Loucy (cell line): Measurements from ENCODE around the gene SMS.
A peak's percentile ranks its signal among the peaks of the same experiment; 100 is the strongest.
"Not testable (repeated sequence)": the region's sequence is repeated elsewhere in the genome, so short reads cannot be mapped to it uniquely, and the experiment has no call there.

Experiments used
- H2AFZ ChIP-seq: fragments of 200-600 bp; sonication (generic); 2 replicates; pipeline ENCODE4 v1.6.0; 2016; ENCODE audit warnings: antibody characterized with exemption, mild to moderate bottlenecking, low read length, moderate library complexity
- H3F3A ChIP-seq: fragments of 200-600 bp; 2 replicates; pipeline ENCODE4 v1.6.0; 2016; ENCODE audit warnings: antibody characterized with exemption, low read depth, mild to moderate bottlenecking
- H3K27me3 ChIP-seq: fragments of 200-600 bp; sonication (generic); 2 replicates; pipeline ENCODE4 v1.6.1; 2014; ENCODE audit warnings: low read length, mild to moderate bottlenecking; ENCODE audit not compliant: insufficient read depth, poor library complexity, severe bottlenecking
- H3K36me3 ChIP-seq: fragments of 200-600 bp; sonication (generic); 2 replicates; pipeline ENCODE4 v1.6.1; 2016; ENCODE audit warnings: low read length; ENCODE audit not compliant: insufficient read depth
- H3K4me1 ChIP-seq: fragments of 200-600 bp; sonication (generic); 2 replicates; pipeline ENCODE4 v1.5.1; 2014; ENCODE audit warnings: low read length, mild to moderate bottlenecking; ENCODE audit not compliant: insufficient read depth, poor library complexity, severe bottlenecking
- H3K4me2 ChIP-seq: fragments of 200-600 bp; sonication (generic); 2 replicates; pipeline ENCODE4 v1.6.0; 2014; ENCODE audit warnings: antibody characterized with exemption, low read length, low read depth, mild to moderate bottlenecking; ENCODE audit not compliant: poor library complexity, severe bottlenecking
- H3K4me3 ChIP-seq: fragments of 200-600 bp; sonication (generic); 2 replicates; pipeline ENCODE4 v1.5.1; 2014; ENCODE audit warnings: low read length, mild to moderate bottlenecking, mixed read lengths; ENCODE audit not compliant: poor library complexity, severe bottlenecking
- H3K79me2 ChIP-seq: fragments of 200-600 bp; sonication (generic); 2 replicates; pipeline ENCODE4 v1.6.1; 2014; ENCODE audit warnings: low read length; ENCODE audit not compliant: insufficient read depth
- H3K9ac ChIP-seq: fragments of 200-600 bp; sonication (generic); 2 replicates; pipeline ENCODE4 v1.6.0; 2014; ENCODE audit warnings: mild to moderate bottlenecking, low read depth, low read length, moderate library complexity; ENCODE audit not compliant: poor library complexity, severe bottlenecking
- H3K9me2 ChIP-seq: fragments of 200-600 bp; sonication (generic); replicated peaks from 2 replicates; pipeline ENCODE4 v1.6.1; 2016; ENCODE audit warnings: low read depth, low read length, mixed read lengths
- H3K9me3 ChIP-seq: fragments of 200-600 bp; sonication (generic); 2 replicates; pipeline ENCODE4 v1.6.1; 2014; ENCODE audit warnings: mild to moderate bottlenecking, antibody characterized with exemption, low read length, low read depth; ENCODE audit not compliant: insufficient read depth
- H4K20me1 ChIP-seq: fragments of 200-600 bp; sonication (generic); 2 replicates; pipeline ENCODE4 v1.6.0; 2014; ENCODE audit warnings: antibody characterized with exemption, low read length, mild to moderate bottlenecking; ENCODE audit not compliant: insufficient read depth, poor library complexity, severe bottlenecking
- EZH2phosphoT487 ChIP-seq: fragments of 200-600 bp; IDR thresholded peaks from 2 replicates; pipeline ENCODE4 v1.6.1; 2018; ENCODE audit warnings: antibody characterized with exemption, mild to moderate bottlenecking, moderate library complexity, borderline replicate concordance
- TF ChIP-seq, protein P1 (sequence below): fragments of 200-600 bp; sonication (generic); conservative IDR thresholded peaks from 2 replicates; pipeline ENCODE4 v1.5.1; 2014; ENCODE audit warnings: mild to moderate bottlenecking, antibody characterized with exemption, low read length

The SMS gene

DNA sequence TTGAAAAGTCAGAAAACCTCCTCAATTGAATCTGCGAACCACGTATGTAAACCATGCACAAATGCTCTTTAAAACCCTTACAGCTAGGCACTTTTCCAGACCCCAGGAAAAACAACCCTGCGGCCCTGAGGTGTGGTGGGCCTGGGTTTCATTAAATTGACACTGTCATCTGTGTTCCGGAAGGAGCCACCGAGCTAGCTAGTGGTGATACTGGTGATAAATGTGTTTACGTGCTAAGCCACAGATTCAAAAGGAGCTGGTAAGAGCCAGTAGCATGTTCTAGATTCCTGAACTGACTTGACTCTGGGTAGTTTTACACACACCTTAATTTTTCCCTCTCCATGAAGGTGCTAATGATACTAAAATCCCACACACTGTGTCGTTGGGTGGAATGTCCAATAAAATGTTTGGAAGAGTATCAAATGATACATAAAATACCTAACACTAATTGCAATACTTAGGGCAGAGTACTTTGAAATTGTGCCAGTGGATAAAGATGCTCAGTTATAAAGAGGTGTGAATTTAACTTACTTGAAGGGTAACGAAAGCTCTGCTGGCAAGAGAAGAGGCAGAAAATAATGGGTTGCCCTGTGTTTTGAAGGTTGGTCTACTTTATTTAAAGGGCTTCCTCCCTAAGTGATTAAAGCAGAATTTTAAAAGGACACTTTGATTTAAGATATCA lies 8.5 kb downstream of the SMS start:
- H2AFZ ChIP-seq = no peak overlapping the region
- H3K79me2 ChIP-seq = peaks cover 86% of the 10 kb centered on the region
- no peaks in the 10 kb centered on the region for H3K9me3 ChIP-seq
- no peak overlapping the region for H3K4me2 ChIP-seq
- TF ChIP-seq EZH2phosphoT487 = no peak
- TF ChIP-seq, protein P1, sequence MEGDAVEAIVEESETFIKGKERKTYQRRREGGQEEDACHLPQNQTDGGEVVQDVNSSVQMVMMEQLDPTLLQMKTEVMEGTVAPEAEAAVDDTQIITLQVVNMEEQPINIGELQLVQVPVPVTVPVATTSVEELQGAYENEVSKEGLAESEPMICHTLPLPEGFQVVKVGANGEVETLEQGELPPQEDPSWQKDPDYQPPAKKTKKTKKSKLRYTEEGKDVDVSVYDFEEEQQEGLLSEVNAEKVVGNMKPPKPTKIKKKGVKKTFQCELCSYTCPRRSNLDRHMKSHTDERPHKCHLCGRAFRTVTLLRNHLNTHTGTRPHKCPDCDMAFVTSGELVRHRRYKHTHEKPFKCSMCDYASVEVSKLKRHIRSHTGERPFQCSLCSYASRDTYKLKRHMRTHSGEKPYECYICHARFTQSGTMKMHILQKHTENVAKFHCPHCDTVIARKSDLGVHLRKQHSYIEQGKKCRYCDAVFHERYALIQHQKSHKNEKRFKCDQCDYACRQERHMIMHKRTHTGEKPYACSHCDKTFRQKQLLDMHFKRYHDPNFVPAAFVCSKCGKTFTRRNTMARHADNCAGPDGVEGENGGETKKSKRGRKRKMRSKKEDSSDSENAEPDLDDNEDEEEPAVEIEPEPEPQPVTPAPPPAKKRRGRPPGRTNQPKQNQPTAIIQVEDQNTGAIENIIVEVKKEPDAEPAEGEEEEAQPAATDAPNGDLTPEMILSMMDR = no peak
- H3K36me3 ChIP-seq = no peaks in the 10 kb centered on the region
- no peak overlapping the region for H3K9ac ChIP-seq
- no peaks in the 10 kb centered on the region for H3F3A ChIP-seq
- no peaks in the 10 kb centered on the region for H3K27me3 ChIP-seq
- H3K4me3 ChIP-seq = no peak overlapping the region
- peaks cover 26% of the 10 kb centered on the region for H4K20me1 ChIP-seq
- peaks cover 19% of the 10 kb centered on the region for H3K4me1 ChIP-seq
- no peaks in the 10 kb centered on the region for H3K9me2 ChIP-seq

DNA sequence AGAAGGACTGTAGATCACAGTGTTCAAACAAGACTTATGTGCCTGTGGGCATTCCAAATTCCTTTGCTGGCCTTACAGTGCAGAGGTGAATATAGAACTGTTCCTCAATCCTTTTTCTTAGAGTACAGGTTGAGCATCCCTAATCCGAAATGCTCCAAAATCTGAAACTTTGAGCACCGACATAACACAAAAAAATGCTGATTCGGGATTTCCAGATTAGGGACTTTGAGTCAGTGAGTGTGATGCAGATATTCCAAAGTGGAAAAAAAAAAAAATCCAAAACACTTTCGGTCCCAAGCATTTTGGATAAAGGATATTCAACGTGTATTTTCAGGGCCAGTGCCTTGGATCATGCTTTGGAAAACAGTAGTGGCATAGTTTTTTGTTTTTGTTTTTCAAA lies 9.2 kb downstream of the SMS start:
- TF ChIP-seq, protein P1 = no peak
- no peak for TF ChIP-seq EZH2phosphoT487
- no peaks in the 10 kb centered on the region for H3K9me3 ChIP-seq
- H3K4me2 ChIP-seq = no peak overlapping the region
- H3K9ac ChIP-seq = no peak overlapping the region
- H3F3A ChIP-seq = no peaks in the 10 kb centered on the region
- H3K79me2 ChIP-seq = peaks cover 86% of the 10 kb centered on the region
- H3K27me3 ChIP-seq = no peaks in the 10 kb centered on the region
- H3K4me3 ChIP-seq = no peak overlapping the region
- no peaks in the 10 kb centered on the region for H3K36me3 ChIP-seq
- peaks cover 18% of the 10 kb centered on the region for H3K4me1 ChIP-seq
- H2AFZ ChIP-seq = no peak overlapping the region
- H3K9me2 ChIP-seq = no peaks in the 10 kb centered on the region
- peaks cover 25% of the 10 kb centered on the region for H4K20me1 ChIP-seq

DNA sequence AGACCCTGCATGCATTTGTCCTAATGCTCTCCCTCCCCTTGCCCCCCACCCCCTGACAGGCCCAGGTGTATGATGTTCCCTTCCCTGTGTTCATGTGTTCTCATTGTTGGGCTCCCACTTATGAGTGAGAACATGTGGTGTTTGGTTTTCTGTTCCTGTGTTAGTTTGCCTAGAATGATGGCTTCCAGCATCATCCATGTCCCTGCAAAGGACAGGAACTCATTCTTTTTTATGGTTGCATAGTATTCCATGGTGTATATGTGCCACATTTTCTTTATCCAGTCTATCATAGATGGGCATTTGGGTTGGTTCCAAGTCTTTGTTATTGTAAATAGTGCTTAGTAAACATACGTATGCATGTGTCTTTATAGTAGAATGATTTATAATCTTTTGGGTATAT lies 10.0 kb downstream of the SMS start:
- H3K4me1 ChIP-seq = peaks cover 18% of the 10 kb centered on the region
- H3F3A ChIP-seq, H3K4me2 ChIP-seq, H3K9me3 ChIP-seq, H3K27me3 ChIP-seq, H3K9ac ChIP-seq, H3K4me3 ChIP-seq, H3K36me3 ChIP-seq, H2AFZ ChIP-seq, H3K9me2 ChIP-seq: not testable (repeated sequence)
- H3K79me2 ChIP-seq = peaks cover 88% of the 10 kb centered on the region
- peaks cover 21% of the 10 kb centered on the region for H4K20me1 ChIP-seq

DNA sequence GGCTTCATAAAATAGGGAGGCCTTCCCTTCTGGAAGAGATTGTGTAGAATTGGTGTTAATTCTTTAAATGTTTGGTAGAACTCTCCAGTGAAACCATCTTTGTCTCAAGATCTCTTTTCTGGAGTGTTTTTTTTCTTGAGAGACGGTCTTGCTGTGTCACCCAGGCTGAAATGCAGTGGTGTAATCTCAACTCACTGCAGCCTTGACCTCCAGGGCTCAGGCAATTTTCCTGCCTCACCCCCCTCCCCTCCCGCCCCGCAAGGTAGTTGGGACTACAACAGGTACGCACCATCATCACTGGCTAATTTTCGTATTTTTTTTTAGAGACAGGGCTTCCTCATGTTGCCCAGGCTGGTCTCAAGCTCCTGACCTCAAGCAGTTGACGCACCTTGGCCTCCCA lies 12.1 kb downstream of the SMS start:
- Histone ChIP-seq H3K4me2 (peak overlapping the region; percentile 35), H3K79me2 (peaks cover 82% of the 10 kb centered on the region), H3K9ac (no peak overlapping the region), H3K9me2 (no peaks in the 10 kb centered on the region), H2AFZ (no peak overlapping the region), H3K4me1 (peaks cover 5% of the 10 kb centered on the region), H3F3A (no peaks in the 10 kb centered on the region), H3K9me3 (no peaks in the 10 kb centered on the region), H4K20me1 (peaks cover 12% of the 10 kb centered on the region), H3K4me3 (no peak overlapping the region), H3K27me3 (no peaks in the 10 kb centered on the region), H3K36me3 (no peaks in the 10 kb centered on the region)
- TF ChIP-seq, protein P1 = no peak
- no peak for TF ChIP-seq EZH2phosphoT487

DNA sequence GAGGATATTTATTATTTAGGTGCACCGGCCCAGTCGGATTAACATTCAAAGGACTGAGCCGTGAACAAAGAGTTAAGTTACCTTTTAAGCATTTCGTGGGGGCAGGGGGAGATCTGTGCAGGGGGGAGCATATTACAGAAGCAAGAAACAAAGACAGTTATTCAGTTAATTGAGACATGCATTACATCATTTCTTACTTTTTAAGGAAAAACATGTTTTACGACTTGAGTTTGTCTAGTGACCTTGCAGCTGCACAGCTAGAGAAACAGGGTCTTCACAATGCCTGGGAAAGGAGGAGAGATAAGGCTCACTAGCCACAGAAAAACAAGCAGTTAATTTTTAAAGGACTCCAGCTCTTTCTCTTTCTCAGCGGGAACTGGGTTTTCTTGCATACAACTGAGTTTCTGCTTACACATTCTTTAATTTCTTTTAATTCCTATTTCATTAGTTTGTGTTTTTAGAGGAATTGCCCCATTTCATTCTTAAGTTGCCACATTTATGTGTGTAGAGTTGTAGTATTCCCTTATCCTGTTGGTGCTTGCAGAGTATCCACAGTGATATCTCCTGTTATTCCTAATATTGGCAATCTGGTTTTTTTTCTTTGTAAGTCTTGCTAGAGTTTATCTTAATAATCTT lies 12.8 kb downstream of the SMS start:
- H3K4me2 ChIP-seq, H3K36me3 ChIP-seq, H3K9me3 ChIP-seq, H3F3A ChIP-seq, H3K9ac ChIP-seq, H3K9me2 ChIP-seq, H3K4me1 ChIP-seq, H3K27me3 ChIP-seq, H3K4me3 ChIP-seq, H2AFZ ChIP-seq: not testable (repeated sequence)
- Histone ChIP-seq H4K20me1 (peaks cover 12% of the 10 kb centered on the region), H3K79me2 (peaks cover 81% of the 10 kb centered on the region)
